Measurements from ENCODE around the gene LLGL2. TPM values are rescaled to one million over a fixed set of nuclear protein-coding genes. Genes with fewer than 3 reads are reported as not detected.

LLGL2 gene
- total and polyA plus RNA-seq, 2 donors (not counting 1 experiment from before 2014, with no cell fraction given), result 40.6 to 52.0 TPM

- H3K4me1 Mint-ChIP-seq, result peaks cover 6% of the 10 kb centered on the region
- H3K27me3 ChIP-seq (replicated peaks in 1 of 4; ENCODE audit: control extremely low read depth in 1 of 4, control insufficient read depth in 3 of 4, insufficient read depth in 4 of 4, low read length in 3 of 4), result no peaks in the 10 kb centered on the region
- no peaks in the 10 kb centered on the region for H3K27me3 Mint-ChIP-seq
- no peaks in the 10 kb centered on the region for H4K20me1 ChIP-seq (ENCODE audit: control insufficient read depth, insufficient read depth, low read length, poor library complexity, severe bottlenecking)
- WGBS (ENCODE audit: insufficient coverage), result 35% methylated on average over 12 of the region's 15 CpGs
- peak overlapping the region; percentile 42 for H3K4me2 ChIP-seq (replicated peaks; ENCODE audit: low read depth, low read length, poor library complexity, severe bottlenecking)
- intact Hi-C loops (cut with micrococcal nuclease), result no loop called here
- no peaks in the 10 kb centered on the region for H3K36me3 ChIP-seq (replicated peaks in 1 of 2; ENCODE audit: control extremely low read depth in 1 of 2, control insufficient read depth in 1 of 2, extremely low read depth in 1 of 2, insufficient read depth in 2 of 2, low read length in 1 of 2)
- peak overlapping the region; percentile 42 for H2AFZ ChIP-seq (ENCODE audit: insufficient read depth, low read depth, low read length, poor library complexity, severe bottlenecking)
- H3K79me2 ChIP-seq (ENCODE audit: control insufficient read depth, insufficient read depth, low read length), result no peaks in the 10 kb centered on the region
- H3K9ac ChIP-seq (ENCODE audit: low read length), result no peak overlapping the region
- TF ChIP-seq EZH2 (IDR thresholded peaks at IDR 0.05; ENCODE audit: borderline replicate concordance, insufficient read depth, low read depth, low read length, poor library complexity, severe bottlenecking) (no peak), CTCF (IDR thresholded peaks at IDR 0.05) (no peak)
- ChIA-PET CTCF (interaction anchor here (0.6 to 1.1 kb wide), 3 partner anchors 16 to 629 kb away, joined by 3 to 5 read pairs (median 3); no protein-coding TSS in a partner anchor), POLR2A (no interaction called here)
- H3K4me3 Mint-ChIP-seq, result no peak overlapping the region
- H3K4me3 ChIP-seq (ENCODE audit: control extremely low read depth in 1 of 5, extremely low read depth in 1 of 5, insufficient read depth in 1 of 5, low read depth in 2 of 5, low read length in 4 of 5), result no peak overlapping the region
- H3K9me3 ChIP-seq (ENCODE audit: control extremely low read depth in 1 of 3, control insufficient read depth in 2 of 3, insufficient read depth in 1 of 3, low read length in 2 of 3), result no peaks in the 10 kb centered on the region
- peak; percentile 28 for ATAC-seq (ENCODE audit: low read depth)
- no peaks in the 10 kb centered on the region for H3K9me3 Mint-ChIP-seq (ENCODE audit: insufficient read depth)
- H3K4me1 ChIP-seq (ENCODE audit: control insufficient read depth in 2 of 2, insufficient read depth in 2 of 2, low read length in 2 of 2), result peaks cover 6 to 14% of the 10 kb centered on the region in 2 donors
- peak; percentile 44 for DNase-seq
- H3K27ac Mint-ChIP-seq, result peak overlapping the region; percentile 37
- H3K27ac ChIP-seq (ENCODE audit: low read length in 2 of 2), result peak overlapping the region in 1 of 2 donors; percentile 3
Observed at GRCh38 chr17:75535119-75535537, 9.6 kb downstream of the LLGL2 start.

GRCh38 chr17:75535871-75536270, 10.4 kb downstream of the LLGL2 start:
- no peaks in the 10 kb centered on the region for H3K27me3 Mint-ChIP-seq
- H3K4me3 Mint-ChIP-seq, result no peak overlapping the region
- no peak overlapping the region for H3K4me2 ChIP-seq (replicated peaks; ENCODE audit: low read depth, low read length, poor library complexity, severe bottlenecking)
- peaks cover 6% of the 10 kb centered on the region for H3K4me1 Mint-ChIP-seq
- intact Hi-C loops (cut with micrococcal nuclease), result no loop called here
- no peak overlapping the region for H3K27ac ChIP-seq (ENCODE audit: low read length in 2 of 2)
- no peak overlapping the region for H2AFZ ChIP-seq (ENCODE audit: insufficient read depth, low read depth, low read length, poor library complexity, severe bottlenecking)
- no peak for ATAC-seq (ENCODE audit: low read depth)
- H3K9ac ChIP-seq (ENCODE audit: low read length), result no peak overlapping the region
- no peaks in the 10 kb centered on the region for H3K36me3 ChIP-seq (replicated peaks in 1 of 2; ENCODE audit: control extremely low read depth in 1 of 2, control insufficient read depth in 1 of 2, extremely low read depth in 1 of 2, insufficient read depth in 2 of 2, low read length in 1 of 2)
- 87% methylated on average over 7 of the region's 8 CpGs for WGBS (ENCODE audit: insufficient coverage)
- no peaks in the 10 kb centered on the region for H3K9me3 ChIP-seq (ENCODE audit: control extremely low read depth in 1 of 3, control insufficient read depth in 2 of 3, insufficient read depth in 1 of 3, low read length in 2 of 3)
- H3K27ac Mint-ChIP-seq, result no peak overlapping the region
- no peak for DNase-seq
- no peak overlapping the region for H3K4me3 ChIP-seq (ENCODE audit: control extremely low read depth in 1 of 5, extremely low read depth in 1 of 5, insufficient read depth in 1 of 5, low read depth in 2 of 5, low read length in 4 of 5)
- ChIA-PET POLR2A (no interaction called here), CTCF (interaction anchor here (1.1 kb wide), 1 partner anchor 16 kb away, joined by 3 read pairs; no protein-coding TSS in a partner anchor)
- no peaks in the 10 kb centered on the region for H3K79me2 ChIP-seq (ENCODE audit: control insufficient read depth, insufficient read depth, low read length)
- no peaks in the 10 kb centered on the region for H3K9me3 Mint-ChIP-seq (ENCODE audit: insufficient read depth)
- H4K20me1 ChIP-seq (ENCODE audit: control insufficient read depth, insufficient read depth, low read length, poor library complexity, severe bottlenecking), result no peaks in the 10 kb centered on the region
- peaks cover 6 to 14% of the 10 kb centered on the region in 2 donors for H3K4me1 ChIP-seq (ENCODE audit: control insufficient read depth in 2 of 2, insufficient read depth in 2 of 2, low read length in 2 of 2)
- TF ChIP-seq CTCF (IDR thresholded peaks at IDR 0.05), result no peak
- TF ChIP-seq EZH2 (IDR thresholded peaks at IDR 0.05; ENCODE audit: borderline replicate concordance, insufficient read depth, low read depth, low read length, poor library complexity, severe bottlenecking), result no peak
- no peaks in the 10 kb centered on the region for H3K27me3 ChIP-seq (replicated peaks in 1 of 4; ENCODE audit: control extremely low read depth in 1 of 4, control insufficient read depth in 3 of 4, insufficient read depth in 4 of 4, low read length in 3 of 4)
